ENCODE measurements around the gene MYCN. TPM values are rescaled to one million over a fixed set of nuclear protein-coding genes. Genes with fewer than 3 reads are reported as not detected.

MYCN gene
- total RNA-seq, 1 experiment from 2014 or later: 54.4 TPM

- peak overlapping the region; percentile 13 for H3K27ac Mint-ChIP-seq (ENCODE audit: unreplicated experiment)
- peaks cover 29% of the 10 kb centered on the region for H3K9me3 Mint-ChIP-seq (ENCODE audit: unreplicated experiment)
- Histone ChIP-seq H3K4me3 (ENCODE audit: low read depth, low read length) (no peak overlapping the region), H3K4me1 (peaks cover 39% of the 10 kb centered on the region), H3K27me3 (replicated peaks; ENCODE audit: control insufficient read depth, insufficient read depth, low read length) (no peaks in the 10 kb centered on the region), H3K9me3 (peaks cover 10% of the 10 kb centered on the region; the same call in 1 of the 2 replicates), H3K36me3 (ENCODE audit: control insufficient read depth, insufficient read depth, low read length) (no peaks in the 10 kb centered on the region)
- H3K36me3 Mint-ChIP-seq (ENCODE audit: insufficient read depth, unreplicated experiment): peaks cover 3% of the 10 kb centered on the region
- ChIA-PET POLR2A (no interaction called here), CTCF (no interaction called here)
- intact Hi-C loops (cut with micrococcal nuclease; ENCODE audit: unreplicated experiment): loop anchor here (5.0 kb wide), 1 partner anchor 97 kb away; no protein-coding TSS in a partner anchor
- no peaks in the 10 kb centered on the region for H3K27me3 Mint-ChIP-seq (ENCODE audit: insufficient read depth, unreplicated experiment)
- no TSS peak for BruUV-seq (replicated peaks)
- peaks cover 42% of the 10 kb centered on the region for H3K4me1 Mint-ChIP-seq (ENCODE audit: low read depth, unreplicated experiment)
- TF ChIP-seq CTCF (IDR thresholded peaks at IDR 0.05; ENCODE audit: insufficient read depth in 1 of 2, low read depth in 1 of 2, low read length in 1 of 2, severe bottlenecking in 1 of 2, unreplicated experiment in 1 of 2): no peak
- no peak for DNase-seq
- no peak overlapping the region for H3K4me3 Mint-ChIP-seq (ENCODE audit: unreplicated experiment)
Measured at GRCh38 chr2:15894481-15895144, 45.7 kb upstream of the MYCN start.

- no peak overlapping the region for H3K4me3 ChIP-seq (ENCODE audit: low read depth, low read length)
- no peak for DNase-seq
- H3K27me3 Mint-ChIP-seq (ENCODE audit: insufficient read depth, unreplicated experiment): no peaks in the 10 kb centered on the region
- no peaks in the 10 kb centered on the region for H3K36me3 ChIP-seq (ENCODE audit: control insufficient read depth, insufficient read depth, low read length)
- H3K36me3 Mint-ChIP-seq (ENCODE audit: insufficient read depth, unreplicated experiment): no peaks in the 10 kb centered on the region
- H3K9me3 ChIP-seq: peaks cover 13% of the 10 kb centered on the region; the same call in 1 of the 2 replicates
- peaks cover 38% of the 10 kb centered on the region for H3K9me3 Mint-ChIP-seq (ENCODE audit: unreplicated experiment)
- TF ChIP-seq CTCF (IDR thresholded peaks at IDR 0.05; ENCODE audit: insufficient read depth in 1 of 2, low read depth in 1 of 2, low read length in 1 of 2, severe bottlenecking in 1 of 2, unreplicated experiment in 1 of 2): no peak
- no peaks in the 10 kb centered on the region for H3K27me3 ChIP-seq (replicated peaks; ENCODE audit: control insufficient read depth, insufficient read depth, low read length)
- H3K27ac Mint-ChIP-seq (ENCODE audit: unreplicated experiment): no peak overlapping the region
- peaks cover 30% of the 10 kb centered on the region for H3K4me1 Mint-ChIP-seq (ENCODE audit: low read depth, unreplicated experiment)
- CTCF ChIA-PET: no interaction called here
- H3K4me1 ChIP-seq: peaks cover 28% of the 10 kb centered on the region
- no peak overlapping the region for H3K4me3 Mint-ChIP-seq (ENCODE audit: unreplicated experiment)
- intact Hi-C loops (cut with micrococcal nuclease; ENCODE audit: unreplicated experiment): no loop called here
- BruUV-seq (replicated peaks): no TSS peak
- POLR2A ChIA-PET: no interaction called here
Measured at GRCh38 chr2:15895615-15896469, 44.5 kb upstream of the MYCN start.

- Mint-ChIP-seq H3K9me3 (ENCODE audit: unreplicated experiment) (peaks cover 46% of the 10 kb centered on the region), H3K4me1 (ENCODE audit: low read depth, unreplicated experiment) (peaks cover 23% of the 10 kb centered on the region), H3K27me3 (ENCODE audit: insufficient read depth, unreplicated experiment) (no peaks in the 10 kb centered on the region), H3K36me3 (ENCODE audit: insufficient read depth, unreplicated experiment) (no peaks in the 10 kb centered on the region), H3K27ac (ENCODE audit: unreplicated experiment) (no peak overlapping the region), H3K4me3 (ENCODE audit: unreplicated experiment) (no peak overlapping the region)
- POLR2A ChIA-PET: no interaction called here
- H3K27me3 ChIP-seq (replicated peaks; ENCODE audit: control insufficient read depth, insufficient read depth, low read length): no peaks in the 10 kb centered on the region
- no peak for DNase-seq
- BruUV-seq (replicated peaks): no TSS peak
- intact Hi-C loops (cut with micrococcal nuclease; ENCODE audit: unreplicated experiment): no loop called here
- H3K4me1 ChIP-seq: peaks cover 19% of the 10 kb centered on the region
- peaks cover 13% of the 10 kb centered on the region; the same call in 1 of the 2 replicates for H3K9me3 ChIP-seq
- CTCF ChIA-PET: no interaction called here
- TF ChIP-seq CTCF (IDR thresholded peaks at IDR 0.05; ENCODE audit: insufficient read depth in 1 of 2, low read depth in 1 of 2, low read length in 1 of 2, severe bottlenecking in 1 of 2, unreplicated experiment in 1 of 2): no peak
- no peaks in the 10 kb centered on the region for H3K36me3 ChIP-seq (ENCODE audit: control insufficient read depth, insufficient read depth, low read length)
- H3K4me3 ChIP-seq (ENCODE audit: low read depth, low read length): no peak overlapping the region
Measured at GRCh38 chr2:15896859-15897258, 43.5 kb upstream of the MYCN start.

Measured in Caco-2 (cell line).